C4-2B (cell line): Measurements from ENCODE around the gene NCAPG2.

Experiments used
- H3K27ac ChIP-seq: fragments of 450-650 bp; 2 replicates; pipeline ENCODE4 v1.5.1; 2017
- CTCF ChIP-seq: fragments of 450-650 bp; conservative IDR thresholded peaks from 2 replicates; pipeline ENCODE4 v1.5.1; 2017; ENCODE audit warnings: mild to moderate bottlenecking
- ZFX ChIP-seq: fragments of 450-650 bp; IDR thresholded peaks from 2 replicates; pipeline ENCODE4 v1.6.1; 2017

NCAPG2 gene

GRCh38 chr7:158623241-158623640 lies 81.4 kb downstream of the NCAPG2 start:
- TF ChIP-seq CTCF (no peak), ZFX (no peak)
- no peak overlapping the region for H3K27ac ChIP-seq

GRCh38 chr7:158620839-158621441 lies 83.7 kb downstream of the NCAPG2 start:
- TF ChIP-seq ZFX (no peak), CTCF (no peak)

GRCh38 chr7:158620418-158620817 lies 84.2 kb downstream of the NCAPG2 start:
- TF ChIP-seq ZFX: no peak
- no peak overlapping the region for H3K27ac ChIP-seq

More at GRCh38 chr7:158620839-158621441, 83.7 kb downstream of the NCAPG2 start:
- H3K27ac ChIP-seq: no peak overlapping the region

- H3K27ac ChIP-seq: no peak overlapping the region
- no peak for TF ChIP-seq ZFX
- no peak for TF ChIP-seq CTCF
Observed at GRCh38 chr7:158618745-158619140, 85.9 kb downstream of the NCAPG2 start.

GRCh38 chr7:158617737-158618128 lies 86.9 kb downstream of the NCAPG2 start:
- H3K27ac ChIP-seq: no peak overlapping the region

GRCh38 chr7:158616050-158616449 lies 88.6 kb downstream of the NCAPG2 start:
- TF ChIP-seq ZFX: no peak
- no peak for TF ChIP-seq CTCF
- H3K27ac ChIP-seq: no peak overlapping the region

More at GRCh38 chr7:158617737-158618128, 86.9 kb downstream of the NCAPG2 start:
- TF ChIP-seq CTCF (no peak), ZFX (no peak)

GRCh38 chr7:158614700-158615099 lies 89.9 kb downstream of the NCAPG2 start:
- H3K27ac ChIP-seq: no peak overlapping the region
- no peak for TF ChIP-seq ZFX

- TF ChIP-seq CTCF: no peak
- no peak for TF ChIP-seq ZFX
- H3K27ac ChIP-seq: no peak overlapping the region
Observed at GRCh38 chr7:158613481-158613880, 91.1 kb downstream of the NCAPG2 start.
